ENCODE results near the gene PRKCA.

Gene PRKCA

GRCh38 chr17:66438101-66438500 lies 135.7 kb downstream of the PRKCA start:
- Histone ChIP-seq H3K36me3 (ENCODE audit: control insufficient read depth, insufficient read depth, low read length) (no peaks in the 10 kb centered on the region), H3K4me3 (ENCODE audit: low read length) (no peak overlapping the region), H3K4me1 (ENCODE audit: control insufficient read depth, insufficient read depth, low read length) (no peaks in the 10 kb centered on the region; the same call in 1 of the 2 replicates), H3K27me3 (ENCODE audit: control insufficient read depth, insufficient read depth, low read length) (no peaks in the 10 kb centered on the region), H3K9me3 (ENCODE audit: control insufficient read depth, insufficient read depth, low read length) (no peaks in the 10 kb centered on the region), H3K27ac (ENCODE audit: low read length) (no peak overlapping the region)
- WGBS (ENCODE audit: insufficient coverage, insufficient read length), result no CpG with 5 or more reads among the region's 7 CpGs
- no peak for DNase-seq (ENCODE audit: low read depth, low spot score)

GRCh38 chr17:66441101-66441661 lies 138.8 kb downstream of the PRKCA start:
- Histone ChIP-seq H3K27me3 (ENCODE audit: control insufficient read depth, insufficient read depth, low read length) (no peaks in the 10 kb centered on the region), H3K4me3 (ENCODE audit: low read length) (no peak overlapping the region), H3K36me3 (ENCODE audit: control insufficient read depth, insufficient read depth, low read length) (no peaks in the 10 kb centered on the region), H3K9me3 (ENCODE audit: control insufficient read depth, insufficient read depth, low read length) (no peaks in the 10 kb centered on the region), H3K4me1 (ENCODE audit: control insufficient read depth, insufficient read depth, low read length) (no peaks in the 10 kb centered on the region; the same call in 1 of the 2 replicates), H3K27ac (ENCODE audit: low read length) (no peak overlapping the region)
- WGBS (ENCODE audit: insufficient coverage, insufficient read length), result no CpG with 5 or more reads among the region's 11 CpGs
- no peak for DNase-seq (ENCODE audit: low read depth, low spot score)

- no peak overlapping the region for H3K4me3 ChIP-seq (ENCODE audit: low read length)
- H3K27ac ChIP-seq (ENCODE audit: low read length), result no peak overlapping the region
- H3K4me1 ChIP-seq (ENCODE audit: control insufficient read depth, insufficient read depth, low read length), result no peaks in the 10 kb centered on the region
- no peaks in the 10 kb centered on the region for H3K9me3 ChIP-seq (ENCODE audit: control insufficient read depth, insufficient read depth, low read length)
- no peaks in the 10 kb centered on the region for H3K36me3 ChIP-seq (ENCODE audit: control insufficient read depth, insufficient read depth, low read length)
- H3K27me3 ChIP-seq (ENCODE audit: control insufficient read depth, insufficient read depth, low read length), result no peaks in the 10 kb centered on the region
- no CpG with 5 or more reads among the region's 2 CpGs for WGBS (ENCODE audit: insufficient coverage, insufficient read length)
- DNase-seq (ENCODE audit: low read depth, low spot score), result no peak
Measured at GRCh38 chr17:66443166-66443565, 140.8 kb downstream of the PRKCA start.

- Histone ChIP-seq H3K27me3 (ENCODE audit: control insufficient read depth, insufficient read depth, low read length) (no peaks in the 10 kb centered on the region), H3K4me3 (ENCODE audit: low read length) (no peak overlapping the region), H3K27ac (ENCODE audit: low read length) (no peak overlapping the region), H3K9me3 (ENCODE audit: control insufficient read depth, insufficient read depth, low read length) (no peaks in the 10 kb centered on the region), H3K36me3 (ENCODE audit: control insufficient read depth, insufficient read depth, low read length) (no peaks in the 10 kb centered on the region), H3K4me1 (ENCODE audit: control insufficient read depth, insufficient read depth, low read length) (no peaks in the 10 kb centered on the region)
- no peak for DNase-seq (ENCODE audit: low read depth, low spot score)
- no CpG with 5 or more reads among the region's 9 CpGs for WGBS (ENCODE audit: insufficient coverage, insufficient read length)
Measured at GRCh38 chr17:66443606-66444005, 141.2 kb downstream of the PRKCA start.

- Histone ChIP-seq H3K27ac (ENCODE audit: low read length) (no peak overlapping the region), H3K4me3 (ENCODE audit: low read length) (no peak overlapping the region), H3K9me3 (ENCODE audit: control insufficient read depth, insufficient read depth, low read length) (no peaks in the 10 kb centered on the region), H3K27me3 (ENCODE audit: control insufficient read depth, insufficient read depth, low read length) (no peaks in the 10 kb centered on the region), H3K4me1 (ENCODE audit: control insufficient read depth, insufficient read depth, low read length) (no peaks in the 10 kb centered on the region), H3K36me3 (ENCODE audit: control insufficient read depth, insufficient read depth, low read length) (no peaks in the 10 kb centered on the region)
- no CpG with 5 or more reads among the region's 4 CpGs for WGBS (ENCODE audit: insufficient coverage, insufficient read length)
- DNase-seq (ENCODE audit: low read depth, low spot score), result no peak
Measured at GRCh38 chr17:66444031-66444430, 141.6 kb downstream of the PRKCA start.

- Histone ChIP-seq H3K4me3 (ENCODE audit: low read length) (no peak overlapping the region), H3K4me1 (ENCODE audit: control insufficient read depth, insufficient read depth, low read length) (peaks cover 5% of the 10 kb centered on the region; the same call in 1 of the 2 replicates), H3K36me3 (ENCODE audit: control insufficient read depth, insufficient read depth, low read length) (no peaks in the 10 kb centered on the region), H3K27me3 (ENCODE audit: control insufficient read depth, insufficient read depth, low read length) (no peaks in the 10 kb centered on the region), H3K27ac (ENCODE audit: low read length) (no peak overlapping the region), H3K9me3 (ENCODE audit: control insufficient read depth, insufficient read depth, low read length) (no peaks in the 10 kb centered on the region)
- no peak for DNase-seq (ENCODE audit: low read depth, low spot score)
- no CpG with 5 or more reads among the region's 3 CpGs for WGBS (ENCODE audit: insufficient coverage, insufficient read length)
Measured at GRCh38 chr17:66445229-66445628, 142.8 kb downstream of the PRKCA start.

GRCh38 chr17:66446419-66446818 lies 144.0 kb downstream of the PRKCA start:
- no peak overlapping the region for H3K4me3 ChIP-seq (ENCODE audit: low read length)
- DNase-seq (ENCODE audit: low read depth, low spot score), result no peak
- H3K27me3 ChIP-seq (ENCODE audit: control insufficient read depth, insufficient read depth, low read length), result no peaks in the 10 kb centered on the region
- H3K4me1 ChIP-seq (ENCODE audit: control insufficient read depth, insufficient read depth, low read length), result peaks cover 6% of the 10 kb centered on the region; the same call in 1 of the 2 replicates
- H3K27ac ChIP-seq (ENCODE audit: low read length), result no peak overlapping the region
- no CpG with 5 or more reads among the region's 2 CpGs for WGBS (ENCODE audit: insufficient coverage, insufficient read length)
- H3K36me3 ChIP-seq (ENCODE audit: control insufficient read depth, insufficient read depth, low read length), result no peaks in the 10 kb centered on the region
- H3K9me3 ChIP-seq (ENCODE audit: control insufficient read depth, insufficient read depth, low read length), result no peaks in the 10 kb centered on the region

- Histone ChIP-seq H3K27ac (ENCODE audit: low read length) (no peak overlapping the region), H3K9me3 (ENCODE audit: control insufficient read depth, insufficient read depth, low read length) (no peaks in the 10 kb centered on the region), H3K27me3 (ENCODE audit: control insufficient read depth, insufficient read depth, low read length) (no peaks in the 10 kb centered on the region), H3K36me3 (ENCODE audit: control insufficient read depth, insufficient read depth, low read length) (no peaks in the 10 kb centered on the region), H3K4me3 (ENCODE audit: low read length) (no peak overlapping the region), H3K4me1 (ENCODE audit: control insufficient read depth, insufficient read depth, low read length) (peaks cover 6% of the 10 kb centered on the region; the same call in 1 of the 2 replicates)
- WGBS (ENCODE audit: insufficient coverage, insufficient read length), result no CpG with 5 or more reads among the region's 8 CpGs
- DNase-seq (ENCODE audit: low read depth, low spot score), result no peak
Measured at GRCh38 chr17:66447159-66447558, 144.7 kb downstream of the PRKCA start.

GRCh38 chr17:66448026-66448639 lies 145.7 kb downstream of the PRKCA start:
- H3K27ac ChIP-seq (ENCODE audit: low read length), result no peak overlapping the region
- H3K9me3 ChIP-seq (ENCODE audit: control insufficient read depth, insufficient read depth, low read length), result no peaks in the 10 kb centered on the region
- H3K27me3 ChIP-seq (ENCODE audit: control insufficient read depth, insufficient read depth, low read length), result no peaks in the 10 kb centered on the region
- no peak overlapping the region for H3K4me3 ChIP-seq (ENCODE audit: low read length)
- H3K36me3 ChIP-seq (ENCODE audit: control insufficient read depth, insufficient read depth, low read length), result no peaks in the 10 kb centered on the region
- no peak for DNase-seq (ENCODE audit: low read depth, low spot score)
- H3K4me1 ChIP-seq (ENCODE audit: control insufficient read depth, insufficient read depth, low read length), result peaks cover 6% of the 10 kb centered on the region; the same call in 1 of the 2 replicates
- no CpG with 5 or more reads among the region's 14 CpGs for WGBS (ENCODE audit: insufficient coverage, insufficient read length)

- no peak overlapping the region for H3K27ac ChIP-seq (ENCODE audit: low read length)
- no peak overlapping the region for H3K4me3 ChIP-seq (ENCODE audit: low read length)
Measured at GRCh38 chr17:66449418-66449977, 147.1 kb downstream of the PRKCA start.

More at GRCh38 chr17:66449418-66449977, 147.1 kb downstream of the PRKCA start:
- no CpG with 5 or more reads among the region's 8 CpGs for WGBS (ENCODE audit: insufficient coverage, insufficient read length)
- H3K36me3 ChIP-seq (ENCODE audit: control insufficient read depth, insufficient read depth, low read length), result no peaks in the 10 kb centered on the region
- H3K4me1 ChIP-seq (ENCODE audit: control insufficient read depth, insufficient read depth, low read length), result peaks cover 6% of the 10 kb centered on the region; the same call in 1 of the 2 replicates
- DNase-seq (ENCODE audit: low read depth, low spot score), result no peak
- H3K27me3 ChIP-seq (ENCODE audit: control insufficient read depth, insufficient read depth, low read length), result no peaks in the 10 kb centered on the region
- H3K9me3 ChIP-seq (ENCODE audit: control insufficient read depth, insufficient read depth, low read length), result no peaks in the 10 kb centered on the region

Data from iPS DF 6.9 (cell line).